ENCODE measurements around the gene MAPRE2.

GRCh38 chr18:35161934-35162333, 120.7 kb downstream of the MAPRE2 start:
- no peak for TF ChIP-seq POLR2A (IDR thresholded peaks at IDR 0.05)
- no peak for TF ChIP-seq CTCF (IDR thresholded peaks at IDR 0.05)
- no peak for TF ChIP-seq EP300 (IDR thresholded peaks at IDR 0.05)
- TF ChIP-seq POLR2AphosphoS5 (IDR thresholded peaks at IDR 0.05): no peak

Measured in upper lobe of left lung (tissue), 4 donors.